NCI-H345 (cell line): ENCODE data around the gene LRPPRC.
"Not testable (repeated sequence)": the region's sequence is repeated elsewhere in the genome, so short reads cannot be mapped to it uniquely, and the experiment has no call there.

Experiments
- DNase-seq: peaks from one replicate; lab custom pipeline; 2025; lab: John Stamatoyannopoulos, UW

Gene LRPPRC

GRCh38 chr2:43995733-43996533 is at the start of gene LRPPRC:
Gene LRPPRC, minus strand, starts transcription at chr2:43995989. Its CDS starts 42 bp downstream, at chr2:43995947.
- DNase-seq, result peak; percentile 96

- DNase-seq, result no peak
These were observed 49.3 kb upstream of the LRPPRC start for GRCh38 chr2:44045061-44045460.

- DNase-seq, result peak; percentile 87
These were observed 48.5 kb upstream of the LRPPRC start for GRCh38 chr2:44044281-44044720.

- DNase-seq, result no peak
These were observed 44.6 kb upstream of the LRPPRC start for GRCh38 chr2:44040365-44040764.

- DNase-seq, result no peak
These were observed 42.5 kb upstream of the LRPPRC start for GRCh38 chr2:44038277-44038676.

- no peak for DNase-seq
These were observed 41.4 kb upstream of the LRPPRC start for GRCh38 chr2:44037221-44037620.

GRCh38 chr2:44033947-44034346 is 38.2 kb upstream of the LRPPRC start:
- DNase-seq, result no peak

GRCh38 chr2:44027076-44027475 is 31.3 kb upstream of the LRPPRC start:
- not testable (repeated sequence) for DNase-seq

- no peak for DNase-seq
These were observed 20.5 kb upstream of the LRPPRC start for GRCh38 chr2:44016282-44016681.

GRCh38 chr2:44015239-44015638 is 19.4 kb upstream of the LRPPRC start:
- no peak for DNase-seq

GRCh38 chr2:44013205-44013604 is 17.4 kb upstream of the LRPPRC start:
- not testable (repeated sequence) for DNase-seq

- no peak for DNase-seq
These were observed 14.5 kb upstream of the LRPPRC start for GRCh38 chr2:44010266-44010665.

GRCh38 chr2:44009136-44009735 is 13.4 kb upstream of the LRPPRC start:
- no peak for DNase-seq

GRCh38 chr2:44005846-44006245 is 10.1 kb upstream of the LRPPRC start:
- no peak for DNase-seq

- no peak for DNase-seq
These were observed 9.2 kb upstream of the LRPPRC start for GRCh38 chr2:44004735-44005602.

GRCh38 chr2:44001716-44002115 is 5.9 kb upstream of the LRPPRC start:
- no peak for DNase-seq

GRCh38 chr2:43998263-43998662 is 2.5 kb upstream of the LRPPRC start:
- DNase-seq, result no peak

GRCh38 chr2:43993437-43993836 is 2.4 kb downstream of the LRPPRC start:
- no peak for DNase-seq

- no peak for DNase-seq
These were observed 6.2 kb downstream of the LRPPRC start for GRCh38 chr2:43989545-43989944.

- DNase-seq, result no peak
These were observed 9.2 kb downstream of the LRPPRC start for GRCh38 chr2:43986600-43986999.

- no peak for DNase-seq
These were observed 10.4 kb downstream of the LRPPRC start for GRCh38 chr2:43985359-43985758.

GRCh38 chr2:43984533-43984932 is 11.3 kb downstream of the LRPPRC start:
- DNase-seq, result no peak

- DNase-seq, result no peak
These were observed 14.9 kb downstream of the LRPPRC start for GRCh38 chr2:43980902-43981301.
